Measurements from ENCODE around the gene TAAR5. TPM values are rescaled to one million over a fixed set of nuclear protein-coding genes. Genes with fewer than 3 reads are reported as not detected.
"Not testable (repeated sequence)": the region's sequence is repeated elsewhere in the genome, so short reads cannot be mapped to it uniquely, and the experiment has no call there.

The TAAR5 gene
- total RNA-seq, 1 experiment from 2014 or later = not detected

- H3K56ac ChIP-seq (ENCODE audit: insufficient read length, low read depth, low read length) = no peak overlapping the region
- no peak overlapping the region for H3K23ac ChIP-seq (ENCODE audit: insufficient read length, low read depth, low read length)
- no peak for DNase-seq
- Mint-ChIP-seq H3K27me3 (ENCODE audit: low read depth) (no peaks in the 10 kb centered on the region), H3K9me3 (no peaks in the 10 kb centered on the region), H3K27ac (no peak overlapping the region), H3K4me3 (no peak overlapping the region), H3K4me1 (peaks cover 27 to 28% of the 10 kb centered on the region in 2 experiments), H3K36me3 (ENCODE audit: insufficient read depth in 1 of 3, low read depth in 3 of 3) (no peaks in the 10 kb centered on the region)
- no peak overlapping the region for H3K18ac ChIP-seq (ENCODE audit: insufficient read length, low read depth, low read length)
- no CpG with 5 or more reads among the region's 6 CpGs for WGBS (ENCODE audit: extremely low coverage, insufficient read length, low lambda C conversion rate)
- no peak overlapping the region for H3K4ac ChIP-seq (ENCODE audit: low read depth, low read length)
- H3K27me3 ChIP-seq (ENCODE audit: insufficient read depth, low read length) = no peaks in the 10 kb centered on the region
- peaks cover 7% of the 10 kb centered on the region; the same call in 1 of the 2 replicates for H3K4me1 ChIP-seq (ENCODE audit: insufficient read depth, low read length)
- H2BK15ac ChIP-seq (ENCODE audit: low read depth, low read length) = no peak overlapping the region
- H3K14ac ChIP-seq (ENCODE audit: insufficient read depth, low read length) = no peak overlapping the region
- no peaks in the 10 kb centered on the region for H4K20me1 ChIP-seq (ENCODE audit: control insufficient read depth, insufficient read depth, insufficient read length)
- H3K27ac ChIP-seq (ENCODE audit: insufficient read length, low read depth, low read length) = no peak overlapping the region
- no peaks in the 10 kb centered on the region for H3K23me2 ChIP-seq (ENCODE audit: insufficient read length, low read depth, low read length, poor library complexity, severe bottlenecking)
- no peak overlapping the region for H2BK12ac ChIP-seq (ENCODE audit: insufficient read length, low read depth, low read length)
- H2AFZ ChIP-seq (ENCODE audit: low read length) = no peak overlapping the region
- no peaks in the 10 kb centered on the region for H3K79me2 ChIP-seq (ENCODE audit: insufficient read depth, low read length)
- H4K8ac ChIP-seq (replicated peaks; ENCODE audit: insufficient read length, low read depth, low read length) = no peak overlapping the region
- H2BK5ac ChIP-seq (ENCODE audit: insufficient read length, low read length) = no peak overlapping the region
- H4K91ac ChIP-seq (ENCODE audit: insufficient read length, low read depth, low read length) = no peak overlapping the region
- no peak overlapping the region for H3K9ac ChIP-seq (ENCODE audit: extremely low read depth, insufficient read length, low read length)
- H2BK120ac ChIP-seq (ENCODE audit: low read depth, low read length, poor library complexity, severe bottlenecking) = no peak overlapping the region
- H2AK5ac ChIP-seq (ENCODE audit: insufficient read length, low read length) = no peak overlapping the region
- TF ChIP-seq CTCF (conservative IDR thresholded peaks at IDR 0.05) = no peak
- no peak overlapping the region for H3K4me2 ChIP-seq (ENCODE audit: insufficient read depth, insufficient read length, low read length)
- no peak overlapping the region for H4K5ac ChIP-seq (ENCODE audit: insufficient read length, low read depth, low read length)
- no peak overlapping the region for H2BK20ac ChIP-seq (ENCODE audit: low read depth, low read length, poor library complexity, severe bottlenecking)
- no peaks in the 10 kb centered on the region for H3K9me3 ChIP-seq (ENCODE audit: control insufficient read depth, low read depth, low read length)
- no peak overlapping the region for H3T11ph ChIP-seq (ENCODE audit: low read length)
- H3K79me1 ChIP-seq (ENCODE audit: insufficient read depth, low read depth, low read length, poor library complexity, severe bottlenecking) = no peaks in the 10 kb centered on the region
Observed at GRCh38 chr6:132566404-132566803, 23.1 kb downstream of the TAAR5 start.

GRCh38 chr6:132560087-132560486 lies 29.5 kb downstream of the TAAR5 start:
- not testable (repeated sequence) for H4K5ac ChIP-seq (ENCODE audit: insufficient read length, low read depth, low read length); H4K91ac ChIP-seq (ENCODE audit: insufficient read length, low read depth, low read length); H2BK120ac ChIP-seq (ENCODE audit: low read depth, low read length, poor library complexity, severe bottlenecking); H3K79me1 ChIP-seq (ENCODE audit: insufficient read depth, low read depth, low read length, poor library complexity, severe bottlenecking); H3K23me2 ChIP-seq (ENCODE audit: insufficient read length, low read depth, low read length, poor library complexity, severe bottlenecking); H3K9me3 ChIP-seq (ENCODE audit: control insufficient read depth, low read depth, low read length); H3K27me3 Mint-ChIP-seq (ENCODE audit: low read depth); H3K4me2 ChIP-seq (ENCODE audit: insufficient read depth, insufficient read length, low read length); H3K36me3 Mint-ChIP-seq (ENCODE audit: insufficient read depth in 1 of 3, low read depth in 3 of 3); H3K27ac Mint-ChIP-seq; H3K79me2 ChIP-seq (ENCODE audit: insufficient read depth, low read length); H4K8ac ChIP-seq (replicated peaks; ENCODE audit: insufficient read length, low read depth, low read length); H3K4me3 Mint-ChIP-seq; H3K18ac ChIP-seq (ENCODE audit: insufficient read length, low read depth, low read length); H2BK20ac ChIP-seq (ENCODE audit: low read depth, low read length, poor library complexity, severe bottlenecking); DNase-seq; H2BK12ac ChIP-seq (ENCODE audit: insufficient read length, low read depth, low read length); H2BK15ac ChIP-seq (ENCODE audit: low read depth, low read length); H3K4ac ChIP-seq (ENCODE audit: low read depth, low read length); H3T11ph ChIP-seq (ENCODE audit: low read length); H2BK5ac ChIP-seq (ENCODE audit: insufficient read length, low read length); H3K27me3 ChIP-seq (ENCODE audit: insufficient read depth, low read length); H3K4me1 ChIP-seq (ENCODE audit: insufficient read depth, low read length); H3K4me1 Mint-ChIP-seq; H2AFZ ChIP-seq (ENCODE audit: low read length); H3K27ac ChIP-seq (ENCODE audit: insufficient read length, low read depth, low read length); H3K14ac ChIP-seq (ENCODE audit: insufficient read depth, low read length); H4K20me1 ChIP-seq (ENCODE audit: control insufficient read depth, insufficient read depth, insufficient read length); H3K9me3 Mint-ChIP-seq; H3K9ac ChIP-seq (ENCODE audit: extremely low read depth, insufficient read length, low read length); H2AK5ac ChIP-seq (ENCODE audit: insufficient read length, low read length); H3K23ac ChIP-seq (ENCODE audit: insufficient read length, low read depth, low read length); H3K56ac ChIP-seq (ENCODE audit: insufficient read length, low read depth, low read length)
- no CpG with 5 or more reads among the region's 3 CpGs for WGBS (ENCODE audit: extremely low coverage, insufficient read length, low lambda C conversion rate)
